Activated CD4-positive, alpha-beta T cell treated with anti-CD3 and anti-CD28 coated beads, Interleukin-2, amount 10 ng/mL, durations not matched to agents 24 days and 14 days (primary cell): ENCODE results near the gene ALG8. TPM values are rescaled to one million over a fixed set of nuclear protein-coding genes. Genes with fewer than 3 reads are reported as not detected.
"Not testable (repeated sequence)": the region's sequence is repeated elsewhere in the genome, so short reads cannot be mapped to it uniquely, and the experiment has no call there.

Experiments
- DNase-seq: peaks from one replicate; pipeline ENCODE4 v3.0.0; 2022
- H3K27ac Mint-ChIP-seq: one replicate; pipeline ENCODE4 v1.8.0; 2022; ENCODE audit warnings: mild to moderate bottlenecking, mixed read lengths
- H3K27me3 Mint-ChIP-seq: one replicate; pipeline ENCODE4 v1.8.0; 2022; ENCODE audit warnings: mixed read lengths
- H3K36me3 Mint-ChIP-seq: one replicate; pipeline ENCODE4 v1.8.0; 2022; ENCODE audit warnings: low read depth, mild to moderate bottlenecking, mixed read lengths
- H3K4me1 Mint-ChIP-seq: one replicate; pipeline ENCODE4 v1.8.0; 2021; ENCODE audit warnings: mixed read lengths
- H3K4me3 Mint-ChIP-seq: one replicate; pipeline ENCODE4 v1.8.0; 2022; ENCODE audit warnings: mild to moderate bottlenecking, moderate library complexity, mixed read lengths
- H3K9me3 Mint-ChIP-seq: one replicate; pipeline ENCODE4 v1.8.0; 2021; ENCODE audit warnings: mixed read lengths
- intact Hi-C: fragments of 100-400 bp; cut with micrococcal nuclease; formaldehyde crosslinking; loops from one replicate; pipeline ENCODE4 v1.15.1; 2023
- total RNA-seq: library from RNA; stranded (reverse); gene quantifications from 2 replicates; pipeline ENCODE4 v1.2.3, GENCODE V29; 2022

Gene ALG8
- 60.9 and 61.7 TPM in 2 replicates for total RNA-seq

GRCh38 chr11:78139422-78140391, at the start of gene ALG8:
TSS of gene ALG8 (minus strand) at chr11:78139626. CDS start at chr11:78139588, 38 bp downstream.
- intact Hi-C loops: loop anchor here (1.0 to 5.0 kb wide), 7 partner anchors 47 to 425 kb away; partner anchors contain the start of genes GAB2, KCTD21, NDUFC2 and RSF1
- peak; percentile 99 for DNase-seq
- Mint-ChIP-seq H3K4me1 (peaks cover 43% of the 10 kb centered on the region), H3K27ac (peak within 1 kb of the TSS; percentile 95), H3K27me3 (no peaks in the 10 kb centered on the region), H3K9me3 (peaks cover 1% of the 10 kb centered on the region), H3K36me3 (peaks cover 43% of the 10 kb centered on the region), H3K4me3 (peak within 1 kb of the TSS; percentile 86)

GRCh38 chr11:78188286-78189173, 49.1 kb upstream of the ALG8 start, which contains the start of the genes KCTD21 and USP35:
TSS of gene KCTD21 (minus strand) at chr11:78188626. CDS start at chr11:78174554, 14,072 bp downstream.
TSS of gene USP35 (plus strand) at chr11:78188919. CDS start at chr11:78196246, 7,327 bp downstream.
- peak; percentile 98 for DNase-seq
- Mint-ChIP-seq H3K27me3 (no peaks in the 10 kb centered on the region), H3K27ac (peak within 1 kb of the TSS; percentile 99), H3K9me3 (no peaks in the 10 kb centered on the region), H3K4me3 (peak within 1 kb of the TSS; percentile 99), H3K36me3 (peaks cover 23% of the 10 kb centered on the region), H3K4me1 (peaks cover 53% of the 10 kb centered on the region)
- intact Hi-C loops: loop anchor here (1.0 to 5.0 kb wide), 12 partner anchors 14 to 551 kb away; partner anchors contain the start of genes AAMDC, ALG8, CLNS1A and GAB2

- H3K4me1 Mint-ChIP-seq: peaks cover 50% of the 10 kb centered on the region
- no peaks in the 10 kb centered on the region for H3K9me3 Mint-ChIP-seq
- intact Hi-C loops: loop anchor here (1.0 to 5.0 kb wide), 13 partner anchors 15 to 550 kb away; partner anchors contain the start of genes AAMDC, ALG8, CLNS1A and GAB2
- peaks cover 26% of the 10 kb centered on the region for H3K36me3 Mint-ChIP-seq
- H3K27ac Mint-ChIP-seq: peak overlapping the region; percentile 99
- DNase-seq: no peak
- H3K4me3 Mint-ChIP-seq: peak overlapping the region; percentile 99
- no peaks in the 10 kb centered on the region for H3K27me3 Mint-ChIP-seq
Measured at GRCh38 chr11:78187366-78188285, 48.2 kb upstream of the ALG8 start.

GRCh38 chr11:78181185-78181584, 41.8 kb upstream of the ALG8 start:
- no peak overlapping the region for H3K27ac Mint-ChIP-seq
- no peaks in the 10 kb centered on the region for H3K27me3 Mint-ChIP-seq
- H3K36me3 Mint-ChIP-seq: peaks cover 48% of the 10 kb centered on the region
- intact Hi-C loops: no loop called here
- peaks cover 9% of the 10 kb centered on the region for H3K4me1 Mint-ChIP-seq
- H3K9me3 Mint-ChIP-seq: peaks cover 3% of the 10 kb centered on the region
- H3K4me3 Mint-ChIP-seq: no peak overlapping the region
- DNase-seq: no peak

GRCh38 chr11:78180751-78181150, 41.3 kb upstream of the ALG8 start:
- Mint-ChIP-seq H3K27me3 (no peaks in the 10 kb centered on the region), H3K27ac (no peak overlapping the region), H3K9me3 (peaks cover 3% of the 10 kb centered on the region), H3K36me3 (peaks cover 47% of the 10 kb centered on the region), H3K4me1 (peaks cover 5% of the 10 kb centered on the region), H3K4me3 (no peak overlapping the region)
- intact Hi-C loops: no loop called here
- DNase-seq: no peak

GRCh38 chr11:78179459-78180071, 40.1 kb upstream of the ALG8 start:
- Mint-ChIP-seq H3K9me3 (peaks cover 3% of the 10 kb centered on the region), H3K4me3 (no peak overlapping the region), H3K27me3 (no peaks in the 10 kb centered on the region), H3K4me1 (peaks cover 5% of the 10 kb centered on the region), H3K27ac (peak overlapping the region; percentile 2), H3K36me3 (peaks cover 47% of the 10 kb centered on the region)
- intact Hi-C loops: no loop called here
- DNase-seq: no peak

GRCh38 chr11:78177216-78177615, 37.8 kb upstream of the ALG8 start:
- H3K36me3 Mint-ChIP-seq: peaks cover 57% of the 10 kb centered on the region

GRCh38 chr11:78176605-78177141, 37.2 kb upstream of the ALG8 start:
- H3K4me1 Mint-ChIP-seq: no peaks in the 10 kb centered on the region
- H3K9me3 Mint-ChIP-seq: peaks cover 3% of the 10 kb centered on the region
- H3K36me3 Mint-ChIP-seq: peaks cover 57% of the 10 kb centered on the region
- H3K27ac Mint-ChIP-seq: peak overlapping the region; percentile 39
- no peak for DNase-seq
- no peak overlapping the region for H3K4me3 Mint-ChIP-seq
- intact Hi-C loops: no loop called here
- H3K27me3 Mint-ChIP-seq: no peaks in the 10 kb centered on the region

More at GRCh38 chr11:78177216-78177615, 37.8 kb upstream of the ALG8 start:
- peaks cover 3% of the 10 kb centered on the region for H3K9me3 Mint-ChIP-seq
- no peaks in the 10 kb centered on the region for H3K4me1 Mint-ChIP-seq
- H3K4me3 Mint-ChIP-seq: no peak overlapping the region
- H3K27ac Mint-ChIP-seq: no peak overlapping the region
- intact Hi-C loops: no loop called here
- H3K27me3 Mint-ChIP-seq: no peaks in the 10 kb centered on the region
- no peak for DNase-seq

- H3K27ac Mint-ChIP-seq, DNase-seq, H3K4me3 Mint-ChIP-seq, H3K4me1 Mint-ChIP-seq, H3K27me3 Mint-ChIP-seq, H3K9me3 Mint-ChIP-seq, intact Hi-C loops: not testable (repeated sequence)
- H3K36me3 Mint-ChIP-seq: peaks cover 52% of the 10 kb centered on the region
Measured at GRCh38 chr11:78175862-78176261, 36.4 kb upstream of the ALG8 start.

- intact Hi-C loops: no loop called here
- DNase-seq: no peak
Measured at GRCh38 chr11:78171951-78172350, 32.5 kb upstream of the ALG8 start.

GRCh38 chr11:78170874-78171549, 31.6 kb upstream of the ALG8 start:
- intact Hi-C loops: no loop called here
- no peaks in the 10 kb centered on the region for H3K4me1 Mint-ChIP-seq
- no peak for DNase-seq
- no peak overlapping the region for H3K27ac Mint-ChIP-seq
- H3K9me3 Mint-ChIP-seq: no peaks in the 10 kb centered on the region
- no peak overlapping the region for H3K4me3 Mint-ChIP-seq
- H3K27me3 Mint-ChIP-seq: no peaks in the 10 kb centered on the region
- H3K36me3 Mint-ChIP-seq: peaks cover 20% of the 10 kb centered on the region

More at GRCh38 chr11:78171951-78172350, 32.5 kb upstream of the ALG8 start:
- H3K27me3 Mint-ChIP-seq: no peaks in the 10 kb centered on the region
- H3K4me1 Mint-ChIP-seq: no peaks in the 10 kb centered on the region
- no peaks in the 10 kb centered on the region for H3K9me3 Mint-ChIP-seq
- peaks cover 28% of the 10 kb centered on the region for H3K36me3 Mint-ChIP-seq
- no peak overlapping the region for H3K4me3 Mint-ChIP-seq
- H3K27ac Mint-ChIP-seq: no peak overlapping the region

- intact Hi-C loops: no loop called here
- H3K9me3 Mint-ChIP-seq: no peaks in the 10 kb centered on the region
- no peak for DNase-seq
- H3K27me3 Mint-ChIP-seq: no peaks in the 10 kb centered on the region
- H3K4me3 Mint-ChIP-seq: no peak overlapping the region
- peaks cover 20% of the 10 kb centered on the region for H3K36me3 Mint-ChIP-seq
- H3K4me1 Mint-ChIP-seq: no peaks in the 10 kb centered on the region
- H3K27ac Mint-ChIP-seq: no peak overlapping the region
Measured at GRCh38 chr11:78170413-78170812, 31.0 kb upstream of the ALG8 start.
